ENCODE data around the gene ATP1A3. TPM values are rescaled to one million over a fixed set of nuclear protein-coding genes. Genes with fewer than 3 reads are reported as not detected.

ATP1A3 gene
- total and polyA plus RNA-seq, 12 donors, result 38.0 to 419 (median 334) TPM

DNA sequence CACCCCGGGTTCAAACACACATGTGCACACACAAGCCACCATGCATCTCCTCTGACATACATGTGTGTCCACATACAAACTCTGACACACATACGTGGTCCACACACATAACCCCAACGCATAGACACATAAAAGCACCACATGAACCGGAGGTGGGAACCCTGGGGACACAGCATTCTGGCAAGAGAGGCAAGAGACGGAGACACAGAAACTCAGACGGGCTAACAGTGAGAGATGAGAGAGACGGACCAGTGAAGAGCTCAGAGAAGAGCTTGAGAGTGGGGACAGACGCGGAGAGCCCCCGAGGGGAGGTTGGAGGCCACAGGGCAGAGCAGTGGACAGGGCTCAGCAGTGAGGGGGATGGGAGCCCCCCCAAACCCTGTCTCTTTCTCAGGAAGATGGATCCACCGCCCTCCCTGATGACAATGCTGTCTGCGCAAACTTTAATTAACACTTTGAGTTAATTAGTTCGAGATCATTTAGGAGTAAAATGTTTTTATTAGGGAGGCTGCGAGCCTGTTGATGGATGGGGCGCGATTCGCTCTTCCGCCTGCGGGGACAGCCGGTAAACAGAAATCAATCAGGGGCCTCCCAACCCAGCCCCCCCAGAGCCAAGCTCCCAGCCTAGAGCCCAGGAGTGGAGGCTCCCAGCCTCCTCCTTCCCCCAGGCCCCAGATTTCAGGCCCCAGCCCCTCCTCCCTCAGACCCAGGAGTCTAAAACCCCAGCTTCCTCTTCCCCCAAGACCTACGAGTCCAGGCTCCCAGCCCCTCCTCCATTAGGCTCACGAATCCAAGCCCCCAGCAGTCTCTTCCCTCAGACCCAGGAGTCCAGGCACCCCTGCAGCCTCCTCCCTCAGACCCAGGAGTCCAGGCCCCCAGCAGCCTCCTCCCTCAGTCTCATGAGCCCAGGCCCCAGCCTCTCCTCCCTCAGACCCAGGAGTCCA is 56.2 kb downstream of the ATP1A3 start:
- ATAC-seq (no peak), DNase-seq (no peak)
- Histone ChIP-seq H3K27me3 (peaks cover 4 to 77% (median 65%) of the 10 kb centered on the region in 7 donors), H3K27ac (no peak overlapping the region), H3K4me3 (no peak overlapping the region), H3K4me1 (peaks cover 0 to 18% (median 13%) of the 10 kb centered on the region in 9 donors), H3K36me3 (no peaks in the 10 kb centered on the region), H3K9me3 (no peaks in the 10 kb centered on the region)
- TF ChIP-seq CTCF (IDR thresholded peaks at IDR 0.05), result no peak
- WGBS, 2 donors, result 45 to 51% methylated on average over 22 of the region's 22 CpGs
- intact Hi-C loops (cut with DNase I), result loop anchor here in 6 of 10 donors (5.0 to 10.0 kb wide), 5 partner anchors 53 to 923 kb away; partner anchors contain the start of genes CD79A (in 3 of the 6) and ARHGEF1 (in 1 of the 6)

- no peak for TF ChIP-seq CTCF (IDR thresholded peaks at IDR 0.05)
- ATAC-seq (no peak), DNase-seq (no peak)
- Histone ChIP-seq H3K4me1 (peaks cover 0 to 18% (median 13%) of the 10 kb centered on the region in 9 donors), H3K4me3 (no peak overlapping the region), H3K27ac (no peak overlapping the region), H3K27me3 (peaks cover 4 to 84% (median 74%) of the 10 kb centered on the region in 7 donors), H3K9me3 (no peaks in the 10 kb centered on the region), H3K36me3 (no peaks in the 10 kb centered on the region)
- intact Hi-C loops (cut with DNase I), result loop anchor here in 6 of 10 donors (5.0 to 10.0 kb wide), 5 partner anchors 52 to 922 kb away; partner anchors contain the start of genes CD79A (in 3 of the 6) and ARHGEF1 (in 1 of the 6)
- WGBS, 2 donors, result 49 to 65% methylated on average over 14 to 15 of the region's 15 CpGs
Measured at GRCh38 chr19:41936961-41937360, 57.1 kb downstream of the ATP1A3 start.

DNA sequence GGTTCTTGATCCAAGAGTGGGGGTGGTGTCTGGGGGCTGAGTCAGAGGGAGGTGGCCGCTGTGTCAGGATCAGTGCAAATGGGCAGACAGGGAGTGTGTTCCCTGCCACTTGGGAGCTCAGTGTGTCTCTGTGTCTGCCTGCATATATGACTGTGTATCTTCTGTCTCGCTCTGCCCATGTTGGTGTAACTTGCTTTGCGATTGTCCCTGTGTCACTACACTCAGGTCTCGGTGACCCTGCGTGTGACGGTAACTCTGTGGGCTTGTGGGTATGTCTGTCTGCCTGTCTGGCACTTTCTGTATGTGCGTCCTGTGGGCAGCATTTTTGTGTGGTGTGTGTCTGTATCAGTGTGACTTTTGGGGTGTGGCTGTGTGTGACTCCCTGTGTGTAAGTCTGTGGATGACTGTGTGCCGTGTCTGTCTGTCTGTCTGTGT is 57.6 kb downstream of the ATP1A3 start:
- ATAC-seq (peak in 1 of 8 donors; percentile 8), DNase-seq (no peak)
- intact Hi-C loops (cut with DNase I), result loop anchor here in 6 of 10 donors (5.0 to 10.0 kb wide), 5 partner anchors 52 to 922 kb away; partner anchors contain the start of genes CD79A (in 3 of the 6) and ARHGEF1 (in 1 of the 6)
- TF ChIP-seq CTCF (IDR thresholded peaks at IDR 0.05), result no peak
- H3K27ac ChIP-seq, result no peak overlapping the region
- H3K27me3 ChIP-seq, result peaks cover 7 to 84% (median 74%) of the 10 kb centered on the region in 7 donors
- peaks cover 0 to 18% (median 13%) of the 10 kb centered on the region in 9 donors for H3K4me1 ChIP-seq
- H3K9me3 ChIP-seq, result no peaks in the 10 kb centered on the region
- WGBS, 2 donors, result 71 to 75% methylated on average over 8 of the region's 8 CpGs
- no peak overlapping the region for H3K4me3 ChIP-seq
- no peaks in the 10 kb centered on the region for H3K36me3 ChIP-seq

GRCh38 chr19:41935760-41936415 is 58.1 kb downstream of the ATP1A3 start:
- H3K27ac ChIP-seq, result no peak overlapping the region
- TF ChIP-seq CTCF (IDR thresholded peaks at IDR 0.05), result no peak
- no peaks in the 10 kb centered on the region for H3K36me3 ChIP-seq
- H3K27me3 ChIP-seq, result peaks cover 13 to 84% (median 74%) of the 10 kb centered on the region in 7 donors
- no peak overlapping the region for H3K4me3 ChIP-seq
- no peak for DNase-seq
- H3K4me1 ChIP-seq, result peaks cover 0 to 18% (median 11%) of the 10 kb centered on the region in 9 donors
- H3K9me3 ChIP-seq, result no peaks in the 10 kb centered on the region
- intact Hi-C loops (cut with DNase I), result loop anchor here in 8 of 10 donors (1.0 to 10.0 kb wide), 7 partner anchors 51 to 921 kb away; partner anchors contain the start of genes CD79A (in 3 of the 8) and ARHGEF1 (in 1 of the 8)
- ATAC-seq, result peak in 1 of 8 donors; percentile 19
- WGBS, 2 donors, result 25 to 28% methylated on average over 26 of the region's 26 CpGs

All from heart right ventricle (tissue), 16 donors.